SKM-1 treated with dmso at 0.1 percent for 144 hours (cell line): ENCODE data around the gene SCUBE1.

Source experiments
- DNase-seq: peaks from one replicate; lab custom pipeline; 2025; ENCODE audit not compliant: unreplicated experiment; lab: John Stamatoyannopoulos, UW

Gene SCUBE1

DNA sequence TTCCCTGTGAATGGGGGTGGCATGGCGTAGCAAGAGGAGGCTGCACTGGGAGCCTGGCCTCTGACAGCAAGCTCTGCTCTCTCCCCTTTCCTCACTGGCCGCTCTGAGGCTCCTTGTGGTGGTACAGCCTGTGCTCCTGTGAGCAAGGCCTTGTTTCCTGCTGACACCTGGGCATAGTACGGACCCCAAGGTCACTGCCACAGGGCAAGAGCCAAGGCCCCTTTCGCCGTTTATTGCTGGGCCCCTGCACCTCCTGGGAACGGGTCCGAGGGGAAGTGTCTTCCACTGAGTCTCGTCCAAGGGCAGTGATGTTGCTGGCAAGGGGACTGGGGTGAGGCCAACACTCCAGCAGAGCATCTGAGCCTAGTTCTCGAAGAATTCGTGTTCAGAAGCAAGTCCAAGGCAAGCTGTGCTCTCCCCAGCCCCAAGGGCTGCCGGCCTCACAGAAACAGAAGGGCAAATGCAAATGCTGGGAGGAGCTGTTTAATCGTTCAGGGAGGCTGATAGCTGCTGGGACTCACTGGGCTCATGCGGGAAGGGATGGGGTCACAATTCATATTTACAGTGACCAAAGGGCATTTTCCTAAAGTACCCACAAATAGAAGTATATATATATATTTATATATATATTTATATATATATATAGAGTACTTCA is 140.3 kb downstream of the SCUBE1 start:
- no peak for DNase-seq

DNA sequence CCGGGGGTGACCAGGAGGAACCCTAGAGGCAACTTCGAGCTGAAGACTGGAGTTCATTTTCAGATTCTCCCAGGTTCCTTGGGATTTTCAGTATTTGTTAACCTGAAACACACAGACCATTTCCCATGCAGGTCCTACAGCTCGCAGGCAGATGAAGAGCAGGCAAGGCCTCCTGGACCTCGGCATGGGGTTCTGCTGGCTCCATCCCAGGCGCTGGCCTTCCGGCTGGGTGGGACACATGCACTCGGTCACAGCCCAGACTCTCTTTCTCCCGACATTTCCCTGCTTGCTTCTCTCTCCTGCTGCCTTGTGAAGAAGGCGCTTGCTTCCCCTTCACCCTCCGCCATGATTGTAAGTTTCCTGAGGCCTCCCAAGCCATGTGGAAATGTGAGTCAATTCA is 140.8 kb downstream of the SCUBE1 start:
- no peak for DNase-seq

- DNase-seq, result no peak
Observed at GRCh38 chr22:43201486-43202219, 141.5 kb downstream of the SCUBE1 start.

DNA sequence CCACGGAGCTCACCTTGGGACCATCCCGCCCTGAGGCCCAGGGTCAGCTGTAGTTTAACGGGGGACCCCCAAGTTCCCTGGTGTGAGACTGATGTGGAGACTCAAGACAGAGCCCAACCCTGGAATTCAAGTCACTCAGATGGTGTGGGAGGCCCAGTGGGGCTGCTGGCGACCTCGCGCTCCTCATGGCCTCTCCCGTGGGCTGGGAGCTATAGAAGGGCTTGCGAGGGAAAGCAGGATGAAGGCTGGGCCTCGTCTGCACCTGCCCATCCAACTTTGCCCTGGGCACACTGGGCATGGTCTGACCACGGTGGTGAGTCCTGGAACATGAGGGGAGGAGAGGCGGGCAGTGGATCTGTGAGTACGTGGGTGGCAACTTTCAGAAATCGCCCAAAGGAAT is 142.6 kb downstream of the SCUBE1 start:
- DNase-seq, result no peak

- DNase-seq, result no peak
Observed at GRCh38 chr22:43200031-43200430, 143.1 kb downstream of the SCUBE1 start.

GRCh38 chr22:43199541-43199940 is 143.6 kb downstream of the SCUBE1 start:
- DNase-seq, result no peak

GRCh38 chr22:43198936-43199335 is 144.2 kb downstream of the SCUBE1 start:
- no peak for DNase-seq

GRCh38 chr22:43198126-43198525 is 145.0 kb downstream of the SCUBE1 start:
- DNase-seq, result no peak

DNA sequence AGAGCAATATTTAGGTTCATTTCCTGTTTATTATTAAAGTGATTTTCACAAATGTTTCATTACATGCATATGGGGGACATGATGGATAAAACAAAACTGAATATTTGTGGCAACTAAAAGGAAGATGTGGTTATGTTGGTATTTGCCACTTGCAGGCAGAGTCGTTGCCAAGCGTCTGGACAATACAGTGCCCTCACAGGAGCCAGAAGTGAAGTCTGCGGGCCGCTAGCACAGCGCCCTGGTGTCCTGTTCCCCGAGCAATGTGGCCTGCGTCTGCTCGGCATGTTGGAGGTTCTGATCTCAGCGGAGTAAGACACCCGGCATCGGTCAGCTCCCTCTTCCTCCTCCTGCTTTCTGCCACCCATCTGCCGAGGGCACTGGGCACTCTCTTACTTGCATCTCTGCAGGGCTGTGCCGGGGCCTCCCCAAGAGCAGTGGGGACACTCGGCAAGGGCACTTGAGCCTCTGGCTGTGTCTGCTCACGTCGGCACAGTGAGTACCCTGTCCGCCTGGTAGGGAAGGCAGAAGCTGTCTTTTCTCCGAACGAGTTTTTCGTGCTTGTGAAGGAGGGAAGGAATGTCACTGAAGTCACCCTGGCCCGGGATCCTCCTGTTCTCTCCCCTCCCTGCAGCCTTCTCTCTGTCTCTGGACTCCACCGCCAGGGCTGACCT is 145.8 kb downstream of the SCUBE1 start:
- no peak for DNase-seq

- no peak for DNase-seq
Observed at GRCh38 chr22:43191831-43192230, 151.3 kb downstream of the SCUBE1 start.

GRCh38 chr22:43188829-43189545 is 154.2 kb downstream of the SCUBE1 start:
- no peak for DNase-seq

GRCh38 chr22:43187171-43188099 is 155.7 kb downstream of the SCUBE1 start:
- peak; percentile 88 for DNase-seq

DNA sequence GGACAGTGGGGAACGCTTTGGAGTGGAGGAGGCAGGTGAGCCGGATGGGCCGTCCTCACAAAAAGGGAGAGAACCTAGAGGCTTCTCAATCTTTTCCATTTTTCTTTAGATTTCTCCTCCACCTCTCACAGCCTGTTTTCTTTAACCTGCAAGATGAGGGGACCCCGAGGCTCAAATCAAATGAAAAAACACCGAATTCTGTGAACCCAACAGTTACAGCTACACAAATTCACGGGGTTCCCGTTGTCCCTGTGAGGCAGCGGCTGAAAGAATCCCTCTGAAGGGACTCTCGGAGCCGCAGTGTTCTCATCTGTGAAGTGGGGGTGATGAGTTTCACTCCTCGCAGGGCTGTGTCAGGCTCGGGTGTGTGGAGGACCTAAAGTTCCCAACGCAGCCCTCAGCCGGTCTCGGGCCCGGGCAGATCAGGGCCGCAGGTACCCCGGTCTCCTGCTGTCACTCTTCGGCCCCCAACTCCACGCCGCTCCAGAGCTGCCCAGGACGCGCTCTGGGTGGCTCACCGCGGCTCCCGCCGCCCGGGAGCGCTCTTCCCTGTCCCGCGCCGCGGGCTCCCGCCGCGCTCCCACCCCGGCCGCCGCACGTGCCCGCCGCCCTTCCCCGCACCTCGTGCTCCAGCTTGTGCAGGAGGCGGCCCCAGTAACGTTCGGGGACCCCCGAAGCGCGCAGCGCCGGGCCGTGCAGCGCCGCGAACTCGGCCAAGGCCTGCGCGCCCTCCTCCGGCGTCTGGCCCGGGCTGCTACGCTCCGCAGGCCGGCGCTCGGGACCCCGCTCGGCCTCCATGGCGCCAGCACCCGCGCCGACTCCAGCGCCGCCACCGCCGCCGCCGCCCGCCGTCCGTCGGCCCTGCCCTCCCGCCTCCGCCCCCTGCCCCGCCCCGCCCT is 156.7 kb downstream of the SCUBE1 start, which contains the start of gene TTLL12:
Gene TTLL12, minus strand, starts transcription at position 863 of the 899 bp plus-strand sequence. Its CDS starts 65 bp downstream, at position 798.
- peak; percentile 6 for DNase-seq

GRCh38 chr22:43185860-43186261 is 157.3 kb downstream of the SCUBE1 start:
- DNase-seq, result no peak

DNA sequence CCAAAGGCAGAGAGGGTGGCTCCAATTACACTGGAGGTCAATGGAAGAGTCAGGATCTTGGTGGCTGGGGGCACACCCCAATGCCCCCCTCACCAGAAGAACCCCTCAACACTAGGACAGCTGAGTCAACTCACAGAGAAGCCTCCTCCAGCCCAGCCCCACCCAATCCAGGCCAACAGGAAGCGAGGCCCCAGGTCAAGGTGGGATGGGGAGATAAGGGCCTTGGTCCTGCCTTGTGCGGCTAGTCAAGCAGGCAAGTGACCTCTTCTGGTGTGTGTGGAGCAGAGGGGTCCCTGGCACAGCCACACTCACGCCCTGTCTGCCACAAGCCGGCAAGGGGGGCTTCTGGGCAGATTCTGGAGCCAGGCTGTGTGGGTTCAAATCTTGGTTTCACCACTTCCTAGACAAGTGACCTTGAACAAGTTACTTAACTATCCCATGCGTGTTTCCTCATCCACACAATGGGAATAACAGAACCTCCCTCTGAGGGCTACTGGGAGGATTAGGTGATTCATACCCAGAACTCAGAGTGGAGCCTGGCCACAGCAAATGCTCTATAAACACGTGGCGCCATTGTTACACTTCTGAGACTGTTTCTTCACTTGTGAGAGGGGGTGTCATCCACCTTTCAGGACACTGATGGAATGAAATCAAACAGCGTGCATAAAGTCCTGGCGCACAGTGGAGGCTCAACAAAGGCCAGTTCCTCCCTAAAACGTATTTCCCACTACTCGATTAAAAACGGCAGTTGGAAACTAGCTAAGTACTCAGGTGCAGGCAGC is 159.5 kb downstream of the SCUBE1 start:
- DNase-seq, result no peak

- no peak for DNase-seq
Observed at GRCh38 chr22:43182726-43183125, 160.4 kb downstream of the SCUBE1 start.

DNA sequence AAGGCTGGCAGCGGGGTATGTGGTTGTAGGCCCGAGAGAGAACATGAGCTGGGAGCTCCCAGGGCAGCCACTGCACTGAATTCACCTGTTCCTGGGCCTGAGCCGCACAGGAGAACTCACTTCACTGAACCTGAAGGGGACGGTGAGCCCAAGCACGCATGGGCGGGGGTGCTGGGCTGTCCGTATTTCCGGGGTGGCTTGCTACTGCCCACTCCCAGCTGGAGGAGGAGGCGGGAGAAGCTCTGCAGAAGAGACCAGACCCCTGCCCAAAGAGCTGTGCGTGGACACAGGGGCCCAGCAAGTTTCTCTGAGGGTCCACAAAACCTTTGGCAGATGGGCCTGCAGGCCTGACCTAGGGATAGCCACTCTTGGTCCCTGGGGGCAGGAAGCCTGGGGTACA is 161.1 kb downstream of the SCUBE1 start:
- no peak for DNase-seq

DNA sequence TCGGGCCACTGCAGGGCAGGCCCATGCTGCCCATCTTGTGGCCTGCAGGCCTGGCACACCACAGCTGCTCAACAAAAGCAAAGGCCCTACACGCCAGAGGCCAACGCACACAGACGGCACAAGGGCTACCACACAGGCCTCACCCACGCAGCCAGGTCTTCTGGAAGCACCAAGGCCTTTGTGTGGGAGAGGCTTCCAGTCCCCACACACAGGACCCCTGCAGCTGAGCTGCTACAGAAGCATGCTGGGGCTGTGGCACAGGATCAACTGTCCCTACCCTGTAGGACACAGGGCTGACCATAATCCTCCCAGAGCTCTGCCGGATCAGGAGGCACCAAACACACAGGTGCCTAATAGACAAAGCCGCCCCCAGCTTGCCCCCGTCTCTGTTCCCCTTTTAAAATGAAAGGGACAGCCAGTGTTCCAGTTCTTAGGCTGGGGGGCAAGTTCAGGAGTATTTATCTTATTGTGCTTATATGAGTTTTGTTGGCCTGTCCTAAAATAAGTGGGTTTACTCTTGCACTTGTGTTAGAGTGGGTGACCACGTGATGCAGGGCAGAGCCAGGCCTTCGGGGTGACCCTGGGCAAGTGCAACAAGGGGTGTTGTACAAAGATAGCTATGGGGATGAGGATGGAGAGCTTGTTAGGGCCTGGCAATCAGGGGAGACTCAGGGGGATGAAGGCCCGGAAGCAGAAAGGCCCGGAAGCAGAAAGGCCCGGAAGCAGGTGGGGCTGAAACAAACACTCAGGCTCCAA is 161.7 kb downstream of the SCUBE1 start:
- DNase-seq, result no peak
